HepG2 (cell line): ENCODE data around the gene SECTM1. TPM values are rescaled to one million over a fixed set of nuclear protein-coding genes. Genes with fewer than 3 reads are reported as not detected.

Experiments
- AHR ChIP-seq: IDR thresholded peaks from 2 replicates; pipeline ENCODE4 v1.6.1; 2018; ENCODE audit warnings: missing genetic modification reagents, missing compliant biosample characterization
- BRF2 ChIP-seq: sonication (generic); formaldehyde crosslinking; IDR thresholded peaks from 2 replicates; pipeline ENCODE4 v1.8.1; 2022; ENCODE audit warnings: mild to moderate bottlenecking, missing genetic modification reagents
- CENPBD1 ChIP-seq: sonication (generic); formaldehyde crosslinking; IDR thresholded peaks from 2 replicates; pipeline ENCODE4 v1.8.0; 2022; ENCODE audit warnings: missing genetic modification reagents, low read depth, mild to moderate bottlenecking, borderline replicate concordance
- DRAP1 ChIP-seq: IDR thresholded peaks from 2 replicates; pipeline ENCODE4 v1.6.1; 2016; ENCODE audit warnings: missing genetic modification reagents, missing compliant biosample characterization
- EP300 ChIP-seq, 3 experiments: sonication (generic) in 1 of 3; formaldehyde crosslinking in 1 of 3; IDR thresholded peaks; 2 replicates each; pipeline versions ENCODE4 v1.5.1 to v1.6.1; 2011 to 2020; ENCODE audit warnings: low read depth in 2 of 3, low read length in 2 of 3, borderline replicate concordance in 1 of 3, improper control_type of control experiment in 1 of 3, mild to moderate bottlenecking in 1 of 3, missing genetic modification reagents in 1 of 3, moderate library complexity in 1 of 3
- EZH2 ChIP-seq: conservative IDR thresholded peaks from 2 replicates; pipeline ENCODE4 v1.6.1; 2012; ENCODE audit warnings: mild to moderate bottlenecking, low read depth, low read length, moderate library complexity
- GABPB1 ChIP-seq: IDR thresholded peaks from 2 replicates; pipeline ENCODE4 v1.6.1; 2016; ENCODE audit warnings: mild to moderate bottlenecking, missing genetic modification reagents, moderate library complexity, missing compliant biosample characterization
- IKZF1 ChIP-seq: fragments of 450-650 bp; IDR thresholded peaks from 2 replicates; pipeline ENCODE4 v1.7.1; 2016
- MYC ChIP-seq: sonication (generic); formaldehyde crosslinking; IDR thresholded peaks from 2 replicates; pipeline ENCODE4 v1.9.0; 2021; ENCODE audit warnings: missing genetic modification reagents, borderline replicate concordance
- RAD21 ChIP-seq: fragments of 450-650 bp; formaldehyde crosslinking; IDR thresholded peaks from 2 replicates; pipeline ENCODE4 v1.5.0; 2020; ENCODE audit warnings: mild to moderate bottlenecking
- REL ChIP-seq: sonication (generic); formaldehyde crosslinking; conservative IDR thresholded peaks from 2 replicates; pipeline ENCODE4 v1.8.0; 2022; ENCODE audit warnings: mild to moderate bottlenecking, missing genetic modification reagents, moderate library complexity
- REPIN1 ChIP-seq: sonication (generic); formaldehyde crosslinking; IDR thresholded peaks from 2 replicates; pipeline ENCODE4 v1.8.0; 2022; ENCODE audit warnings: missing genetic modification reagents, low read depth, mild to moderate bottlenecking, borderline replicate concordance
- SIX4 ChIP-seq: sonication (generic); formaldehyde crosslinking; IDR thresholded peaks from 2 replicates; pipeline ENCODE4 v1.4.0; 2020; ENCODE audit warnings: missing genetic modification reagents
- TIGD3 ChIP-seq: sonication (generic); formaldehyde crosslinking; IDR thresholded peaks from 2 replicates; pipeline ENCODE4 v1.5.1; 2020; ENCODE audit warnings: mild to moderate bottlenecking, missing genetic modification reagents, borderline replicate concordance
- ZFX ChIP-seq: sonication (generic); formaldehyde crosslinking; IDR thresholded peaks from 2 replicates; pipeline ENCODE4 v1.4.0; 2020; ENCODE audit warnings: mild to moderate bottlenecking, low read depth, missing genetic modification reagents, moderate library complexity
- ZHX1 ChIP-seq: sonication (generic); formaldehyde crosslinking; IDR thresholded peaks from 2 replicates; pipeline ENCODE4 v1.8.1; 2022; ENCODE audit warnings: low read depth, mild to moderate bottlenecking, missing genetic modification reagents
- ZNF234 ChIP-seq: sonication (generic); formaldehyde crosslinking; conservative IDR thresholded peaks from 2 replicates; pipeline ENCODE4 v1.5.1; 2020; ENCODE audit warnings: mild to moderate bottlenecking, missing genetic modification reagents
- ZNF3 ChIP-seq: IDR thresholded peaks from 2 replicates; pipeline ENCODE4 v1.7.0; 2017; ENCODE audit warnings: inconsistent platforms
- ZNF414 ChIP-seq: sonication (generic); formaldehyde crosslinking; IDR thresholded peaks from 2 replicates; pipeline ENCODE4 v1.5.0; 2020; ENCODE audit warnings: missing genetic modification reagents
- ZNF607 ChIP-seq: sonication (generic); formaldehyde crosslinking; IDR thresholded peaks from 2 replicates; pipeline ENCODE4 v1.5.1; 2020; ENCODE audit warnings: missing genetic modification reagents, mild to moderate bottlenecking, borderline replicate concordance
- ZNF768 ChIP-seq: sonication (generic); formaldehyde crosslinking; IDR thresholded peaks from 2 replicates; pipeline ENCODE4 v1.4.0; 2020; ENCODE audit warnings: missing genetic modification reagents
- ZNF775 ChIP-seq: sonication (generic); formaldehyde crosslinking; IDR thresholded peaks from 2 replicates; pipeline ENCODE4 v1.4.0; 2020; ENCODE audit warnings: missing genetic modification reagents, mild to moderate bottlenecking, moderate library complexity, borderline replicate concordance
- polyA plus RNA-seq, 8 experiments: library from polyadenylated mRNA; depleted of rRNA in 3 of 8; stranded (reverse) in 7 of 8; unstranded in 1 of 8; fragments of >200 nt; fragmentation: Illumina TruSeq in 4 of 8; extraction: Trizol in 4 of 8; gene quantifications; 2 replicates each; pipeline versions ENCODE4 v1.2.1 to v1.2.3, GENCODE V29; 2011 to 2016; ENCODE audit warnings: low read depth in 4 of 8, missing spikeins in 1 of 8, mixed read lengths in 1 of 8; ENCODE audit not compliant: insufficient read depth in 1 of 8
- total RNA-seq, 5 experiments: library from RNA; depleted of rRNA; stranded (reverse); fragments of >200 nt; fragmentation: Illumina TruSeq; extraction: Trizol; gene quantifications; 2 replicates each; pipeline ENCODE4 v1.2.3, GENCODE V29; 2016; ENCODE audit warnings: low read depth in 1 of 5

Gene SECTM1
- total and polyA plus RNA-seq, 2 of the 13 experiments (the other 11 are each of a cell fraction or from before 2014, with no cell fraction given): 3.5 to 5.3 TPM

- TF ChIP-seq ZHX1: peak; percentile 32; the same call in 1 of the 2 replicates
- TF ChIP-seq RAD21 (CRISPR knock-in tag): peak; percentile 11; the same call in 1 of the 2 replicates
- TF ChIP-seq ZNF775: no peak
- TF ChIP-seq EP300 (IDR thresholded peaks at IDR 0.05; ENCODE audit: low read depth in 2 of 2, low read length in 2 of 2): no peak
- no peak; the same call in 1 of the 2 replicates for TF ChIP-seq EP300 (CRISPR knock-in tag; IDR thresholded peaks at IDR 0.05; ENCODE audit: borderline replicate concordance)
- TF ChIP-seq TIGD3 (CRISPR knock-in tag): peak; percentile 86; the same call in 1 of the 2 replicates
- TF ChIP-seq ZFX (CRISPR knock-in tag): peak; percentile 90
- no peak for TF ChIP-seq EZH2
- TF ChIP-seq ZNF768: peak; percentile 76; the same call in 1 of the 2 replicates
- TF ChIP-seq MYC (CRISPR knock-in tag): no peak
- no peak for TF ChIP-seq AHR (CRISPR knock-in tag)
- no peak for TF ChIP-seq IKZF1
- no peak for TF ChIP-seq ZNF3 (CRISPR knock-in tag)
- no peak for TF ChIP-seq CENPBD1 (CRISPR knock-in tag)
- TF ChIP-seq ZNF234 (CRISPR knock-in tag): no peak
- TF ChIP-seq REPIN1 (CRISPR knock-in tag): no peak; the same call in 1 of the 2 replicates
- TF ChIP-seq BRF2: no peak
- TF ChIP-seq GABPB1 (CRISPR knock-in tag): peak; percentile 45
- peak; percentile 68 for TF ChIP-seq DRAP1 (CRISPR knock-in tag)
- TF ChIP-seq REL: 0 out of 2 replicates have a peak, but pooled peaks have one; percentile 14
- TF ChIP-seq SIX4 (CRISPR knock-in tag): peak; percentile 34; the same call in 1 of the 2 replicates
- TF ChIP-seq ZNF607 (CRISPR knock-in tag): no peak
- 0 out of 2 replicates have a peak, but pooled peaks have one; percentile 12 for TF ChIP-seq ZNF414 (CRISPR knock-in tag)
These were observed 16.0 kb downstream of the SECTM1 start, which contains the start of gene CD7 (continued) for GRCh38 chr17:82317394-82318168.
